HEK293 (cell line): Measurements from ENCODE around the gene FANCL.

Experiments used
- HOXA7 ChIP-seq: sonication (generic); formaldehyde crosslinking; IDR thresholded peaks from 2 replicates; pipeline ENCODE4 v1.8.1; 2022; ENCODE audit warnings: missing genetic modification reagents, borderline replicate concordance
- SCRT2 ChIP-seq: fragments of 450-650 bp; formaldehyde crosslinking; IDR thresholded peaks from 2 replicates; pipeline ENCODE4 v1.5.1; 2016; ENCODE audit warnings: missing biosample characterization, missing genetic modification characterization
- TRIM28 ChIP-seq: IDR thresholded peaks from 2 replicates; pipeline ENCODE4 v1.6.1; 2011; ENCODE audit warnings: low read length, control low read depth, borderline replicate concordance
- ZBTB1 ChIP-seq: fragments of 450-650 bp; formaldehyde crosslinking; IDR thresholded peaks from 2 replicates; pipeline ENCODE4 v1.5.1; 2016; ENCODE audit warnings: missing biosample characterization, missing genetic modification characterization
- ZBTB48 ChIP-seq: fragments of 450-650 bp; formaldehyde crosslinking; IDR thresholded peaks from 2 replicates; pipeline ENCODE4 v1.5.1; 2016; ENCODE audit warnings: missing biosample characterization, missing genetic modification characterization
- ZNF24 ChIP-seq: fragments of 450-650 bp; formaldehyde crosslinking; IDR thresholded peaks from 2 replicates; pipeline ENCODE4 v1.5.1; 2016; ENCODE audit warnings: missing biosample characterization, missing genetic modification characterization
- ZNF274 ChIP-seq, 2 experiments: fragments of 200-500 bp in 1 of 2; fragments of 450-650 bp in 1 of 2; sonication (Bioruptor generic) in 1 of 2; formaldehyde crosslinking in 1 of 2; IDR thresholded peaks; 2 replicates each; pipeline versions ENCODE4 v1.5.1 to v1.6.1; 2014 to 2016; ENCODE audit warnings: borderline replicate concordance in 1 of 2, inconsistent platforms in 1 of 2, low read length in 1 of 2, missing biosample characterization in 1 of 2, missing genetic modification characterization in 1 of 2
- ZNF629 ChIP-seq: fragments of 450-650 bp; formaldehyde crosslinking; IDR thresholded peaks from 2 replicates; pipeline ENCODE4 v1.5.1; 2017; ENCODE audit warnings: missing biosample characterization, missing genetic modification characterization
- ZNF677 ChIP-seq: fragments of 450-650 bp; IDR thresholded peaks from 2 replicates; pipeline ENCODE4 v1.5.0; 2018; ENCODE audit warnings: missing biosample characterization, mild to moderate bottlenecking, missing genetic modification characterization, moderate library complexity
- ZNF76 ChIP-seq: fragments of 450-650 bp; formaldehyde crosslinking; IDR thresholded peaks from 2 replicates; pipeline ENCODE4; 2016; ENCODE audit warnings: low read depth, missing biosample characterization, missing genetic modification characterization, borderline replicate concordance
- TF ChIP-seq, protein P1 (sequence below): fragments of 450-650 bp; formaldehyde crosslinking; IDR thresholded peaks from 2 replicates; pipeline ENCODE4 v1.5.1; 2016; ENCODE audit warnings: missing biosample characterization, missing genetic modification characterization
- TF ChIP-seq, protein P2 (sequence below): fragments of 450-650 bp; formaldehyde crosslinking; IDR thresholded peaks from 2 replicates; pipeline ENCODE4 v1.5.1; 2016; ENCODE audit warnings: missing biosample characterization, missing genetic modification characterization, low read depth
- TF ChIP-seq, protein P3 (sequence below): fragments of 450-650 bp; IDR thresholded peaks from 2 replicates; pipeline ENCODE4 v1.5.1; 2018; ENCODE audit warnings: missing biosample characterization, mild to moderate bottlenecking, missing genetic modification characterization
- TF ChIP-seq, protein P4 (sequence below): fragments of 450-650 bp; formaldehyde crosslinking; IDR thresholded peaks from 2 replicates; pipeline ENCODE4 v1.5.1; 2016; ENCODE audit warnings: missing biosample characterization, missing genetic modification characterization

DNA sequence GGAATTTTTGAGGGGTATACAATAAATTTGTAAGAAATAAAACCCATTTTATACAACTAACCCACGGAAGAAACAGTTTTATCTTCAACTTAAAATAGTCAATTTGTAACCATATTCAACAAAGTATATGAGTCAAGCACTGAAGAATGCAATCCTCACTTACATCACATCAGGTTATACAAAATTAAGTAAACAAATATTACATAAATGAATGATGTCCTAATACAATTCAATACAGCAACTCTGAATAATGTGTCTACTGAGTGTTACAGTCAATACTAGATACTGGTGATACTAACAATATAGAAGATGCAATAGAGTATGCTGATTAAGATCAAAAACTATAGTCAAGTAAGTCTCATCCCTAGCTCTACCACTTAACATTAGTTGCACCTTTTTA is 58.6 kb downstream of the FANCL start:
- TF ChIP-seq ZBTB1 (tag by site-specific recombination) (no peak), ZNF24 (tag by site-specific recombination) (no peak), ZNF76 (tag by site-specific recombination) (no peak), ZBTB48 (tag by site-specific recombination) (no peak), ZNF629 (tag by site-specific recombination) (no peak), ZNF274 (IDR thresholded peaks at IDR 0.05; ENCODE audit: low read length) (no peak), ZNF274 (tag by site-specific recombination; IDR thresholded peaks at IDR 0.05; ENCODE audit: borderline replicate concordance) (no peak), SCRT2 (tag by site-specific recombination) (no peak), HOXA7 (CRISPR knock-in tag) (no peak), TRIM28 (no peak), ZNF677 (tag by site-specific recombination) (no peak)
- TF ChIP-seq, protein P1, sequence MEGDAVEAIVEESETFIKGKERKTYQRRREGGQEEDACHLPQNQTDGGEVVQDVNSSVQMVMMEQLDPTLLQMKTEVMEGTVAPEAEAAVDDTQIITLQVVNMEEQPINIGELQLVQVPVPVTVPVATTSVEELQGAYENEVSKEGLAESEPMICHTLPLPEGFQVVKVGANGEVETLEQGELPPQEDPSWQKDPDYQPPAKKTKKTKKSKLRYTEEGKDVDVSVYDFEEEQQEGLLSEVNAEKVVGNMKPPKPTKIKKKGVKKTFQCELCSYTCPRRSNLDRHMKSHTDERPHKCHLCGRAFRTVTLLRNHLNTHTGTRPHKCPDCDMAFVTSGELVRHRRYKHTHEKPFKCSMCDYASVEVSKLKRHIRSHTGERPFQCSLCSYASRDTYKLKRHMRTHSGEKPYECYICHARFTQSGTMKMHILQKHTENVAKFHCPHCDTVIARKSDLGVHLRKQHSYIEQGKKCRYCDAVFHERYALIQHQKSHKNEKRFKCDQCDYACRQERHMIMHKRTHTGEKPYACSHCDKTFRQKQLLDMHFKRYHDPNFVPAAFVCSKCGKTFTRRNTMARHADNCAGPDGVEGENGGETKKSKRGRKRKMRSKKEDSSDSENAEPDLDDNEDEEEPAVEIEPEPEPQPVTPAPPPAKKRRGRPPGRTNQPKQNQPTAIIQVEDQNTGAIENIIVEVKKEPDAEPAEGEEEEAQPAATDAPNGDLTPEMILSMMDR: no peak
- TF ChIP-seq, protein P2, sequence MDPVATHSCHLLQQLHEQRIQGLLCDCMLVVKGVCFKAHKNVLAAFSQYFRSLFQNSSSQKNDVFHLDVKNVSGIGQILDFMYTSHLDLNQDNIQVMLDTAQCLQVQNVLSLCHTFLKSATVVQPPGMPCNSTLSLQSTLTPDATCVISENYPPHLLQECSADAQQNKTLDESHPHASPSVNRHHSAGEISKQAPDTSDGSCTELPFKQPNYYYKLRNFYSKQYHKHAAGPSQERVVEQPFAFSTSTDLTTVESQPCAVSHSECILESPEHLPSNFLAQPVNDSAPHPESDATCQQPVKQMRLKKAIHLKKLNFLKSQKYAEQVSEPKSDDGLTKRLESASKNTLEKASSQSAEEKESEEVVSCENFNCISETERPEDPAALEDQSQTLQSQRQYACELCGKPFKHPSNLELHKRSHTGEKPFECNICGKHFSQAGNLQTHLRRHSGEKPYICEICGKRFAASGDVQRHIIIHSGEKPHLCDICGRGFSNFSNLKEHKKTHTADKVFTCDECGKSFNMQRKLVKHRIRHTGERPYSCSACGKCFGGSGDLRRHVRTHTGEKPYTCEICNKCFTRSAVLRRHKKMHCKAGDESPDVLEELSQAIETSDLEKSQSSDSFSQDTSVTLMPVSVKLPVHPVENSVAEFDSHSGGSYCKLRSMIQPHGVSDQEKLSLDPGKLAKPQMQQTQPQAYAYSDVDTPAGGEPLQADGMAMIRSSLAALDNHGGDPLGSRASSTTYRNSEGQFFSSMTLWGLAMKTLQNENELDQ: no peak
- TF ChIP-seq, protein P3, sequence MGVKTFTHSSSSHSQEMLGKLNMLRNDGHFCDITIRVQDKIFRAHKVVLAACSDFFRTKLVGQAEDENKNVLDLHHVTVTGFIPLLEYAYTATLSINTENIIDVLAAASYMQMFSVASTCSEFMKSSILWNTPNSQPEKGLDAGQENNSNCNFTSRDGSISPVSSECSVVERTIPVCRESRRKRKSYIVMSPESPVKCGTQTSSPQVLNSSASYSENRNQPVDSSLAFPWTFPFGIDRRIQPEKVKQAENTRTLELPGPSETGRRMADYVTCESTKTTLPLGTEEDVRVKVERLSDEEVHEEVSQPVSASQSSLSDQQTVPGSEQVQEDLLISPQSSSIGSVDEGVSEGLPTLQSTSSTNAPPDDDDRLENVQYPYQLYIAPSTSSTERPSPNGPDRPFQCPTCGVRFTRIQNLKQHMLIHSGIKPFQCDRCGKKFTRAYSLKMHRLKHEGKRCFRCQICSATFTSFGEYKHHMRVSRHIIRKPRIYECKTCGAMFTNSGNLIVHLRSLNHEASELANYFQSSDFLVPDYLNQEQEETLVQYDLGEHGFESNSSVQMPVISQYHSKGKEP: no peak
- TF ChIP-seq, protein P4, sequence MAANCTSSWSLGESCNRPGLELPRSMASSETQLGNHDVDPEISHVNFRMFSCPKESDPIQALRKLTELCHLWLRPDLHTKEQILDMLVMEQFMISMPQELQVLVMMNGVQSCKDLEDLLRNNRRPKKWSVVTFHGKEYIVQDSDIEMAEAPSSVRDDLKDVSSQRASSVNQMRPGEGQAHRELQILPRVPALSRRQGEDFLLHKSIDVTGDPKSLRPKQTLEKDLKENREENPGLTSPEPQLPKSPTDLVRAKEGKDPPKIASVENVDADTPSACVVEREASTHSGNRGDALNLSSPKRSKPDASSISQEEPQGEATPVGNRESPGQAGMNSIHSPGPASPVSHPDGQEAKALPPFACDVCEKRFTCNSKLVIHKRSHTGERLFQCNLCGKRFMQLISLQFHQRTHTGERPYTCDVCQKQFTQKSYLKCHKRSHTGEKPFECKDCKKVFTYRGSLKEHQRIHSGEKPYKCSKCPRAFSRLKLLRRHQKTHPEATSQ (tag by site-specific recombination): no peak
